ENCODE data around the gene CDH9. TPM values are rescaled to one million over a fixed set of nuclear protein-coding genes. Genes with fewer than 3 reads are reported as not detected.

CDH9 gene
- total RNA-seq, 1 donor from 2014 or later, result not detected

GRCh38 chr5:27020973-27021372 is 17.4 kb downstream of the CDH9 start:
- no peak for TF ChIP-seq CTCF (IDR thresholded peaks at IDR 0.05)
- no peak for DNase-seq
- Histone ChIP-seq H3K27me3 (no peaks in the 10 kb centered on the region), H3K9me3 (no peaks in the 10 kb centered on the region), H3K4me3 (no peak overlapping the region), H3K4me1 (no peaks in the 10 kb centered on the region), H3K27ac (no peak overlapping the region), H3K36me3 (no peaks in the 10 kb centered on the region)
- no peak for ATAC-seq
- intact Hi-C loops (cut with DNase I), result no loop called here

GRCh38 chr5:27015758-27016157 is 22.6 kb downstream of the CDH9 start:
- H3K27me3 ChIP-seq, result no peaks in the 10 kb centered on the region
- TF ChIP-seq CTCF (IDR thresholded peaks at IDR 0.05), result no peak
- no peak overlapping the region for H3K27ac ChIP-seq
- H3K9me3 ChIP-seq, result no peaks in the 10 kb centered on the region
- no peak overlapping the region for H3K4me3 ChIP-seq
- intact Hi-C loops (cut with DNase I), result no loop called here
- H3K36me3 ChIP-seq, result no peaks in the 10 kb centered on the region
- ATAC-seq (no peak), DNase-seq (no peak)
- no peaks in the 10 kb centered on the region for H3K4me1 ChIP-seq

GRCh38 chr5:27011274-27011673 is 27.1 kb downstream of the CDH9 start:
- no peak overlapping the region for H3K4me3 ChIP-seq
- H3K36me3 ChIP-seq, result no peaks in the 10 kb centered on the region
- H3K4me1 ChIP-seq, result no peaks in the 10 kb centered on the region
- no peaks in the 10 kb centered on the region for H3K9me3 ChIP-seq
- ATAC-seq, result no peak
- no peaks in the 10 kb centered on the region for H3K27me3 ChIP-seq
- H3K27ac ChIP-seq, result no peak overlapping the region
- no peak for TF ChIP-seq CTCF (IDR thresholded peaks at IDR 0.05)
- DNase-seq, result no peak
- intact Hi-C loops (cut with DNase I), result no loop called here

GRCh38 chr5:27010646-27011045 is 27.7 kb downstream of the CDH9 start:
- Histone ChIP-seq H3K27ac (no peak overlapping the region), H3K4me1 (no peaks in the 10 kb centered on the region), H3K4me3 (no peak overlapping the region), H3K9me3 (no peaks in the 10 kb centered on the region), H3K27me3 (no peaks in the 10 kb centered on the region), H3K36me3 (no peaks in the 10 kb centered on the region)
- no peak for TF ChIP-seq CTCF (IDR thresholded peaks at IDR 0.05)
- no peak for ATAC-seq
- no peak for DNase-seq
- intact Hi-C loops (cut with DNase I), result no loop called here

- intact Hi-C loops (cut with DNase I), result no loop called here
- no peak for ATAC-seq
These were observed 28.9 kb downstream of the CDH9 start for GRCh38 chr5:27009540-27009915.

More at GRCh38 chr5:27009540-27009915, 28.9 kb downstream of the CDH9 start:
- H3K9me3 ChIP-seq, result no peaks in the 10 kb centered on the region
- H3K27me3 ChIP-seq, result no peaks in the 10 kb centered on the region
- DNase-seq, result no peak
- TF ChIP-seq CTCF (IDR thresholded peaks at IDR 0.05), result no peak
- H3K36me3 ChIP-seq, result no peaks in the 10 kb centered on the region
- H3K4me1 ChIP-seq, result no peaks in the 10 kb centered on the region
- no peak overlapping the region for H3K27ac ChIP-seq
- H3K4me3 ChIP-seq, result no peak overlapping the region

Measured in upper lobe of right lung (tissue), 1 donor.